GM12878 (cell line): ENCODE measurements around the gene RXFP4.
A peak's percentile ranks its signal among the peaks of the same experiment; 100 is the strongest.

Experiments used
- ATF7 ChIP-seq: fragments of 450-650 bp; IDR thresholded peaks from 2 replicates; pipeline ENCODE4 v1.6.1; 2016; ENCODE audit warnings: low read depth, mild to moderate bottlenecking
- CHD2 ChIP-seq: IDR thresholded peaks from 2 replicates; pipeline ENCODE4 v1.6.1; 2011; ENCODE audit warnings: low read depth, low read length, improper control_type of control experiment, borderline replicate concordance
- ESRRA ChIP-seq: IDR thresholded peaks from 2 replicates; pipeline ENCODE4 v1.6.1; 2012; ENCODE audit warnings: mild to moderate bottlenecking, low read length, improper control_type of control experiment
- ETV6 ChIP-seq, 2 experiments: fragments of 450-650 bp in 1 of 2; IDR thresholded peaks in 1 of 2; conservative IDR thresholded peaks in 1 of 2; 2 replicates each; pipeline ENCODE4 v1.6.1; 2014; ENCODE audit warnings: antibody characterized with exemption in 1 of 2, borderline replicate concordance in 1 of 2, low read depth in 1 of 2, mild to moderate bottlenecking in 1 of 2, moderate library complexity in 1 of 2
- IKZF1 ChIP-seq: fragments of 450-650 bp; conservative IDR thresholded peaks from 2 replicates; pipeline ENCODE4 v1.6.1; 2017; ENCODE audit warnings: antibody characterized with exemption, mild to moderate bottlenecking
- TF ChIP-seq, protein P1 (sequence below), 3 experiments: IDR thresholded peaks in 2 of 3; conservative IDR thresholded peaks in 1 of 3; 2 replicates each; pipeline ENCODE4 v1.5.1; 2011; ENCODE audit warnings: low read depth in 3 of 3, low read length in 3 of 3, mild to moderate bottlenecking in 3 of 3, control low read depth in 2 of 3, moderate library complexity in 2 of 3, inconsistent platforms in 1 of 3, mixed read lengths in 1 of 3; ENCODE audit not compliant: control insufficient read depth in 2 of 3, insufficient read depth in 1 of 3; ENCODE audit errors: extremely low read depth in 1 of 3
- TF ChIP-seq, protein P2 (sequence below): IDR thresholded peaks from 2 replicates; pipeline ENCODE4 v1.6.1; 2011; ENCODE audit warnings: borderline replicate concordance, low read depth, mild to moderate bottlenecking, moderate library complexity, mixed read lengths, low read length; ENCODE audit not compliant: insufficient read depth; ENCODE audit errors: extremely low read length

DNA sequence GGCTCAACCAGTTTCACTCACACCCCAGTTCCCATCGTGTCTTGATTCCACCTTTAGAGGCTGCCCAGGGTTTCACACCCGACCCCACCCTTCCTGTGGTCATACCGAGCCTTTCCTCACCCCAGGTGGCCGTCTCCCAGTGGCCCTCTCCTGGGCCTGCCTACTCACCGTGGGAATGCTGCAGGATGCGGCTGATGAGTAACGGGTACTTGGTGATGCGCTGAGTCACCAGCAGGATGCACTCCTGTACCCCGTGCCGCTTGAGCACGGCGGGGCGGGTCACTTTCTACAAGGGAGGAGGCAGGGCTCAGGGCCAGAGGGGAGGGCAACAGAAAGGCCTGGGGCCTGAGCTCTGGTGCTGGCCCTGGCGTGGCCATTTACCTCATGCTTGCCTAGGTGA lies 20.5 kb downstream of the RXFP4 start:
- TF ChIP-seq, protein P1, sequence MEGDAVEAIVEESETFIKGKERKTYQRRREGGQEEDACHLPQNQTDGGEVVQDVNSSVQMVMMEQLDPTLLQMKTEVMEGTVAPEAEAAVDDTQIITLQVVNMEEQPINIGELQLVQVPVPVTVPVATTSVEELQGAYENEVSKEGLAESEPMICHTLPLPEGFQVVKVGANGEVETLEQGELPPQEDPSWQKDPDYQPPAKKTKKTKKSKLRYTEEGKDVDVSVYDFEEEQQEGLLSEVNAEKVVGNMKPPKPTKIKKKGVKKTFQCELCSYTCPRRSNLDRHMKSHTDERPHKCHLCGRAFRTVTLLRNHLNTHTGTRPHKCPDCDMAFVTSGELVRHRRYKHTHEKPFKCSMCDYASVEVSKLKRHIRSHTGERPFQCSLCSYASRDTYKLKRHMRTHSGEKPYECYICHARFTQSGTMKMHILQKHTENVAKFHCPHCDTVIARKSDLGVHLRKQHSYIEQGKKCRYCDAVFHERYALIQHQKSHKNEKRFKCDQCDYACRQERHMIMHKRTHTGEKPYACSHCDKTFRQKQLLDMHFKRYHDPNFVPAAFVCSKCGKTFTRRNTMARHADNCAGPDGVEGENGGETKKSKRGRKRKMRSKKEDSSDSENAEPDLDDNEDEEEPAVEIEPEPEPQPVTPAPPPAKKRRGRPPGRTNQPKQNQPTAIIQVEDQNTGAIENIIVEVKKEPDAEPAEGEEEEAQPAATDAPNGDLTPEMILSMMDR (IDR thresholded peaks at IDR 0.05 in 2 of 3, conservative IDR thresholded peaks at IDR 0.05 in 1 of 3; ENCODE audit: control insufficient read depth in 2 of 3, extremely low read depth in 1 of 3, insufficient read depth in 1 of 3, low read depth in 3 of 3, low read length in 3 of 3): peak in 1 of 3 experiments; percentile 9; a peak in 1 of 6 replicates
- TF ChIP-seq ESRRA (no peak), IKZF1 (no peak), CHD2 (no peak), ETV6 (conservative IDR thresholded peaks at IDR 0.05 in 1 of 2, IDR thresholded peaks at IDR 0.05 in 1 of 2; ENCODE audit: borderline replicate concordance in 1 of 2, low read depth in 1 of 2) (no peak), ATF7 (no peak)
- TF ChIP-seq, protein P2, sequence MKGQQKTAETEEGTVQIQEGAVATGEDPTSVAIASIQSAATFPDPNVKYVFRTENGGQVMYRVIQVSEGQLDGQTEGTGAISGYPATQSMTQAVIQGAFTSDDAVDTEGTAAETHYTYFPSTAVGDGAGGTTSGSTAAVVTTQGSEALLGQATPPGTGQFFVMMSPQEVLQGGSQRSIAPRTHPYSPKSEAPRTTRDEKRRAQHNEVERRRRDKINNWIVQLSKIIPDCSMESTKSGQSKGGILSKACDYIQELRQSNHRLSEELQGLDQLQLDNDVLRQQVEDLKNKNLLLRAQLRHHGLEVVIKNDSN: no peak
